Ovary (tissue), 10 donors: ENCODE measurements around the gene DNAJC12. TPM values are rescaled to one million over a fixed set of nuclear protein-coding genes. Genes with fewer than 3 reads are reported as not detected.

Experiments used
- DNase-seq, 5 donors: peaks; one replicate each; pipeline ENCODE4 v3.0.0-alpha.2; 2019 to 2020
- H3K27ac ChIP-seq, 2 donors: fragments of 200-600 bp; one replicate each; pipeline versions ENCODE4 v1.5.1 to v1.8.0; 2019 to 2022
- H3K27me3 ChIP-seq: fragments of 200-600 bp; one replicate; pipeline ENCODE4 v1.8.0; 2022
- H3K36me3 ChIP-seq: fragments of 200-600 bp; sonication (generic); one replicate; pipeline ENCODE4 v1.5.1; 2019
- H3K4me1 ChIP-seq: one replicate; pipeline ENCODE4 v1.8.1; 2013; ENCODE audit warnings: mild to moderate bottlenecking, moderate library complexity; ENCODE audit not compliant: insufficient read depth
- H3K4me3 ChIP-seq: fragments of 200-600 bp; sonication (generic); one replicate; pipeline ENCODE4 v1.5.1; 2017
- H3K9me3 ChIP-seq, 2 donors: fragments of 200-600 bp in 1 of 2; sonication (generic) in 1 of 2; one replicate each; pipeline versions ENCODE4 v1.5.1 to v1.8.1; 2013 to 2019; ENCODE audit warnings: mild to moderate bottlenecking in 1 of 2, moderate library complexity in 1 of 2
- EP300 ChIP-seq: sonication (generic); formaldehyde crosslinking; IDR thresholded peaks from one replicate; pipeline ENCODE4 v1.6.1; 2017; ENCODE audit warnings: antibody characterized with exemption
- POLR2A ChIP-seq: fragments of 450-650 bp; IDR thresholded peaks from one replicate; pipeline ENCODE4 v1.6.1; 2017; ENCODE audit warnings: antibody characterized with exemption, mild to moderate bottlenecking, moderate library complexity
- WGBS, 3 donors: extraction: QIAGEN DNeasy Blood & Tissue Kit in 1 of 3; methylation state at CpG; one replicate each; pipeline versions ENCODE4 v1.1.5 to v1.1.7; 2013 to 2017; 5-methylcytosine and 5-hydroxymethylcytosine counted together
- intact Hi-C, 4 donors: fragments of 100-400 bp; cut with DNase I; formaldehyde crosslinking; loops; one replicate each; pipeline versions ENCODE4 v1.11.0 to v1.15.1; 2022 to 2023
- long read RNA-seq, 3 donors: library from polyadenylated mRNA in 2 of 3; unstranded in 2 of 3; transcript quantifications; one replicate each; pipeline ENCODE4 v2.0.0 and lab custom pipeline, GENCODE V29; 2021 to 2026
- polyA plus RNA-seq, 2 donors: library from polyadenylated mRNA; stranded (reverse); fragments of 200-250 nt in 1 of 2; fragments of 350-450 nt in 1 of 2; fragmentation: Illumina TruSeq in 1 of 2; extraction: RNeasy Lipid Tissue Mini Kit (QIAGEN cat#74804) in 1 of 2; gene quantifications; one replicate each; pipeline ENCODE4 v1.2.3, GENCODE V29; 2013 to 2014
- total RNA-seq, 7 donors: library from RNA; depleted of rRNA in 2 of 7; stranded (reverse); fragments of >200 nt in 2 of 7; fragmentation: NEBNext Ultra II Directional in 3 of 7; extraction: Animal tissue kit (Norgen Biotek cat#: 25700) in 3 of 7; gene quantifications; one replicate each; pipeline versions ENCODE4 v1.1.0 to v1.2.4, GENCODE V29; 2016 to 2023
- TF ChIP-seq, protein P1 (sequence below), 3 donors: fragments of 450-650 bp in 2 of 3; fragments of 200-600 bp in 1 of 3; IDR thresholded peaks; one replicate each; pipeline versions ENCODE4 v1.5.1 to v1.8.0; 2016 to 2022; ENCODE audit warnings: antibody characterized with exemption in 3 of 3, mild to moderate bottlenecking in 1 of 3
- donor health status: DM: no; HTN: no; CAD: no; lungs with moderate emphysema.
- donor health status: DM: no; HTN: no; CAD: no.
- donor health status: Bipolar disorder and iron deficiency.
- donor health status: DM: yes; HTN: yes; CAD: no.
- donor health status: DM: no; HTN: no; CAD: no.
- donor health status: DM: yes; HTN: yes; CAD: no.

DNAJC12 gene
- total RNA-seq (10 to 100 TPM in 6 of 7 donors, 1 to 10 TPM in 1; 8.3 to 17.5 (median 11.3) TPM), polyA plus RNA-seq (10 to 100 TPM in 1 of 2 donors, 1 to 10 TPM in 1; 9.5 to 11.2 TPM)
- long read RNA-seq, donor 1, transcript DNAJC12-201 (5 exons, 1,201 nt) = major isoform, 5 of 8 reads
- long read RNA-seq, donor 1, partial matches to known transcripts = 1 of 8 reads
- long read RNA-seq, donor 1, other reads (novel, unspliced or antisense) = 0 of 8 reads
- long read RNA-seq, donor 2, partial matches to known transcripts = 0 of 1 reads
- long read RNA-seq, donor 2, other reads (novel, unspliced or antisense) = 0 of 1 reads
- long read RNA-seq, donor 3, transcript DNAJC12-201 (5 exons, 1,201 nt) = major isoform, 6 of 9 reads
- long read RNA-seq, donor 3, partial matches to known transcripts = 2 of 9 reads
- long read RNA-seq, donor 3, other reads (novel, unspliced or antisense) = 1 of 9 reads

- peak within 1 kb of the TSS; percentile 33 for H3K4me3 ChIP-seq
- WGBS, 3 donors = 4 to 11% (median 4%) methylated on average over 5 of the region's 5 CpGs
- H3K36me3 ChIP-seq = no peaks in the 10 kb centered on the region
- H3K27me3 ChIP-seq = no peaks in the 10 kb centered on the region
- intact Hi-C loops = no loop called here
- H3K27ac ChIP-seq = peak within 1 kb of the TSS in 1 of 2 donors; percentile 31
- no peaks in the 10 kb centered on the region for H3K9me3 ChIP-seq
- no peak for DNase-seq
- H3K4me1 ChIP-seq = no peaks in the 10 kb centered on the region
- TF ChIP-seq, protein P1, sequence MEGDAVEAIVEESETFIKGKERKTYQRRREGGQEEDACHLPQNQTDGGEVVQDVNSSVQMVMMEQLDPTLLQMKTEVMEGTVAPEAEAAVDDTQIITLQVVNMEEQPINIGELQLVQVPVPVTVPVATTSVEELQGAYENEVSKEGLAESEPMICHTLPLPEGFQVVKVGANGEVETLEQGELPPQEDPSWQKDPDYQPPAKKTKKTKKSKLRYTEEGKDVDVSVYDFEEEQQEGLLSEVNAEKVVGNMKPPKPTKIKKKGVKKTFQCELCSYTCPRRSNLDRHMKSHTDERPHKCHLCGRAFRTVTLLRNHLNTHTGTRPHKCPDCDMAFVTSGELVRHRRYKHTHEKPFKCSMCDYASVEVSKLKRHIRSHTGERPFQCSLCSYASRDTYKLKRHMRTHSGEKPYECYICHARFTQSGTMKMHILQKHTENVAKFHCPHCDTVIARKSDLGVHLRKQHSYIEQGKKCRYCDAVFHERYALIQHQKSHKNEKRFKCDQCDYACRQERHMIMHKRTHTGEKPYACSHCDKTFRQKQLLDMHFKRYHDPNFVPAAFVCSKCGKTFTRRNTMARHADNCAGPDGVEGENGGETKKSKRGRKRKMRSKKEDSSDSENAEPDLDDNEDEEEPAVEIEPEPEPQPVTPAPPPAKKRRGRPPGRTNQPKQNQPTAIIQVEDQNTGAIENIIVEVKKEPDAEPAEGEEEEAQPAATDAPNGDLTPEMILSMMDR (IDR thresholded peaks at IDR 0.05) = no peak
- peak; percentile 26 for TF ChIP-seq POLR2A
- no peak for TF ChIP-seq EP300
Observed at GRCh38 chr10:67837541-67838314, at the start of gene DNAJC12. Gene DNAJC12 (minus strand): TSS chr10:67838188. CDS start chr10:67838011, 177 bp downstream.

DNA sequence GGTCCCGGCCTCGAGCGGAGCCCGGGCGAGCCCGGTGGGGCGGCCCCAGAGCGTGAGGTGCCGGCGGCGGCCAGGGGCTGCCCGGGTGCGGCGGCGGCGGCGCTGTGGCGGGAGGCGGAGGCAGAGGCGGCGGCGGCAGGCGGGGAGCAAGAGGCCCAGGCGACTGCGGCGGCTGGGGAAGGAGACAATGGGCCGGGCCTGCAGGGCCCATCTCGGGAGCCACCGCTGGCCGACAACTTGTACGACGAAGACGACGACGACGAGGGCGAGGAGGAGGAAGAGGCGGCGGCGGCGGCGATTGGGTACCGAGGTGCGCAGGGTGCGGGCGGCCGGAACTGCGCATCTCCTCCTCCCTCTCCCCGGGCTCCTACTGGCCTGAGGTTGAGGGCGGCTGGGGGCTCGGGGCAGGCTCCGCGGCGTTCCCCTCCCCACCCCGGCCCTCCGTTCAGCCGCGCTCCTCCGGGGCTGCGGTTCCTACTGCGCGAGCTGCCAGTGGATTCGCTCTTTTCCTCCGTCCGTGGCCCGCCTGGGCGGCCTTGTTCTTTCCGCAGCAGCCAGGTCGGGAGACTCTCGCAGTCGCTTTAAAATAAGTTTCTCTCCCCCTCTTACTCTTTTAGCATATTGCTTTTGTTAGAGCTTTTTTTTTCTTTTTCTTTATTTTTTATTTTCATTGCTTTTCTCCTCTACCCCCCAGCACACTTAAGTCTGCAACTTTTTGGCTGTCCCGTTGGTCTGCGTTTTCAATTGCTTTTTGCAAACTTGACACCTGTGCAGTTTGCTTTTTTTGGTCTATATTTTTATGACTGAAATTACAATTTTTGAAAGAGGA is 47.1 kb upstream of the DNAJC12 start:
- peak; percentile 63 to 81 (median 73) for DNase-seq
- whole genome bisulfite sequencing, 3 donors = 0 to 1% (median 1%) methylated on average over 57 to 73 of the region's 73 CpGs
- H3K4me1 ChIP-seq = peaks cover 9% of the 10 kb centered on the region
- no peaks in the 10 kb centered on the region for H3K27me3 ChIP-seq
- peak overlapping the region; percentile 82 for H3K4me3 ChIP-seq
- no peak for TF ChIP-seq EP300
- TF ChIP-seq, protein P1 (IDR thresholded peaks at IDR 0.05) = peak in 1 of 3 donors; percentile 21
- H3K27ac ChIP-seq = peak overlapping the region; percentile 92 to 94
- no peaks in the 10 kb centered on the region for H3K9me3 ChIP-seq
- no peaks in the 10 kb centered on the region for H3K36me3 ChIP-seq
- intact Hi-C loops = no loop called here

DNA sequence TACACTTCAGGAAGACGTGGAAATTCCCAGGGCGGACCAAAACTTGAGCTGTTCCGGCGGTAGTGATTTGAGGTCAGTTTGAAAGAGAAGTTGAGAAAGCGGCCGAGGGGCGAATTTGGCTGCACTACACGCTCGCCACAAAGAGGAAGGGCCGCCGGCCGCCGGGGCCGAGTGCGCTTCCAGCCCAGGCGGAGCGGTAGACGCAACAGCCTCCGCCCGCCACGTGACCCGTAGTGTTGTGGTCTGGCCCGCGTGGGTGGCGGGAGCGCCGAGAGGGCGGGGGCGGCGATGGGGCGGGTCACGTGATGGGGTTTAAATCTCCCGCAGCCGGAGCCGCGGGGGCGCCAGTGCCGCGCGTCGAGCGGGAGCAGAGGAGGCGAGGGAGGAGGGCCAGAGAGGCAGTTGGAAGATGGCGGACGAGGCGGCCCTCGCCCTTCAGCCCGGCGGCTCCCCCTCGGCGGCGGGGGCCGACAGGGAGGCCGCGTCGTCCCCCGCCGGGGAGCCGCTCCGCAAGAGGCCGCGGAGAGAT is 46.4 kb upstream of the DNAJC12 start, which contains the start of gene SIRT1:
TSS of gene SIRT1 (plus strand) at position 344 of the 529 bp plus-strand sequence. CDS start at position 410, 66 bp downstream.
- Histone ChIP-seq H3K27ac (peak within 1 kb of the TSS; percentile 92 to 94), H3K27me3 (no peaks in the 10 kb centered on the region), H3K36me3 (no peaks in the 10 kb centered on the region), H3K9me3 (no peaks in the 10 kb centered on the region), H3K4me1 (peaks cover 9% of the 10 kb centered on the region), H3K4me3 (peak within 1 kb of the TSS; percentile 82)
- 0% methylated on average over 58 to 62 of the region's 62 CpGs for WGBS, 3 donors
- DNase-seq = peak; percentile 97 to 99 (median 98)
- peak; percentile 3 for TF ChIP-seq EP300
- TF ChIP-seq, protein P1 (IDR thresholded peaks at IDR 0.05) = peak in 1 of 3 donors; percentile 11
- TF ChIP-seq POLR2A = peak; percentile 90
- intact Hi-C loops = no loop called here
